B cell (primary cell): ENCODE measurements around the gene SLC39A11.

Experiments
- CTCF ChIP-seq: fragments of 200-600 bp; IDR thresholded peaks from one replicate; pipeline ENCODE4 v1.8.0; 2022; ENCODE audit warnings: antibody characterized with exemption, mild to moderate bottlenecking
- EZH2 ChIP-seq: IDR thresholded peaks from 2 replicates; pipeline ENCODE4 v1.6.1; 2012; ENCODE audit warnings: borderline replicate concordance, low read depth, mild to moderate bottlenecking, moderate library complexity, low read length; ENCODE audit not compliant: insufficient read depth, poor library complexity, severe bottlenecking

GRCh38 chr17:72794152-72794551 is 298.3 kb downstream of the SLC39A11 start:
- TF ChIP-seq CTCF (no peak), EZH2 (no peak)
